Endothelial cell of umbilical vein (primary cell): ENCODE measurements around the gene SNED1. TPM values are rescaled to one million over a fixed set of nuclear protein-coding genes. Genes with fewer than 3 reads are reported as not detected.

Experiments
- BruUV-seq: library from RNA; stranded (reverse); fragments of 400-500 nt; replicated peaks from 2 replicates; lab custom pipeline; 2021; lab: Mats Ljungman, UMichigan
- CTCF ChIA-PET: fragments of 300-600, 350-600 bp; sonication (Branson Sonifier 250); formaldehyde crosslinking; loops from one replicate; lab custom pipeline; 2021; ENCODE audit warnings: antibody characterized with exemption, inconsistent platforms; lab: Charles Lee
- POLR2A ChIA-PET: fragments of 300-600, 350-600 bp; sonication (Branson Sonifier 250); formaldehyde crosslinking; loops from one replicate; lab custom pipeline; 2021; ENCODE audit warnings: antibody characterized with exemption, inconsistent platforms; lab: Charles Lee
- DNase-seq: peaks from one replicate; pipeline ENCODE4 v3.0.0-alpha.2; 2011; ENCODE audit warnings: low read depth, low spot score
- FAIRE-seq: peaks from 2 replicates; lab custom pipeline; 2011; peaks lifted over from hg19 to GRCh38; lab: Jason Lieb, UNC
- H2AFZ ChIP-seq: 2 replicates; pipeline ENCODE4 v1.6.0; 2012; ENCODE audit warnings: low read depth, low read length, control low read depth, inconsistent platforms
- H3K27ac ChIP-seq: 2 replicates; pipeline ENCODE4 v1.5.1; 2011; ENCODE audit warnings: low read depth, mild to moderate bottlenecking, control low read depth, low read length, moderate library complexity; ENCODE audit not compliant: insufficient read depth
- H3K27me3 ChIP-seq, 2 experiments: 2 replicates each; pipeline versions ENCODE4 v1.6.0 to v1.6.1; 2011; ENCODE audit warnings: low read length in 2 of 2, mixed read lengths in 1 of 2; ENCODE audit not compliant: control insufficient read depth in 2 of 2, insufficient read depth in 2 of 2
- H3K36me3 ChIP-seq, 2 experiments: 2 replicates in 1 of 2; 3 replicates in 1 of 2; pipeline ENCODE4 v1.5.1; 2011; ENCODE audit warnings: low read length in 2 of 2, mild to moderate bottlenecking in 1 of 2, moderate library complexity in 1 of 2; ENCODE audit not compliant: control insufficient read depth in 2 of 2, insufficient read depth in 2 of 2; ENCODE audit errors: extremely low read depth in 1 of 2
- H3K4me1 ChIP-seq: 3 replicates; pipeline ENCODE4 v1.5.1; 2011; ENCODE audit warnings: mild to moderate bottlenecking, low read length; ENCODE audit not compliant: control insufficient read depth, insufficient read depth; ENCODE audit errors: extremely low read depth
- H3K4me2 ChIP-seq: 2 replicates; pipeline ENCODE4 v1.6.1; 2011; ENCODE audit warnings: low read length, control low read depth, mixed read lengths; ENCODE audit not compliant: insufficient read depth
- H3K4me3 ChIP-seq, 3 experiments: fragments of 200-600 bp in 1 of 3; sonication (generic), shearing (Covaris generic) in 1 of 3; replicated peaks in 1 of 3; 2 replicates each; pipeline ENCODE4 v1.5.1; 2011 to 2016; ENCODE audit warnings: control low read depth in 3 of 3, low read length in 3 of 3, mild to moderate bottlenecking in 2 of 3, inconsistent platforms in 1 of 3, low read depth in 1 of 3, moderate library complexity in 1 of 3; ENCODE audit not compliant: insufficient read depth in 1 of 3
- H3K79me2 ChIP-seq: 2 replicates; pipeline ENCODE4 v1.6.0; 2012; ENCODE audit warnings: low read length, inconsistent platforms; ENCODE audit not compliant: control insufficient read depth, insufficient read depth
- H3K9ac ChIP-seq: replicated peaks from 2 replicates; pipeline ENCODE3; 2011; ENCODE audit warnings: low read length, control low read depth; ENCODE audit not compliant: insufficient read depth; ENCODE audit errors: extremely low read depth
- H3K9me1 ChIP-seq: replicated peaks from 3 replicates; pipeline ENCODE4 v1.6.0; 2011; ENCODE audit warnings: mild to moderate bottlenecking, low read length; ENCODE audit not compliant: control insufficient read depth, insufficient read depth; ENCODE audit errors: extremely low read depth
- H3K9me3 ChIP-seq: replicated peaks from 2 replicates; pipeline ENCODE4 v1.5.1; 2012; ENCODE audit warnings: low read length, inconsistent platforms; ENCODE audit not compliant: control insufficient read depth, insufficient read depth
- H4K20me1 ChIP-seq: replicated peaks from 2 replicates; pipeline ENCODE3; 2011; ENCODE audit warnings: mild to moderate bottlenecking, low read length; ENCODE audit not compliant: control insufficient read depth, insufficient read depth; ENCODE audit errors: extremely low read depth
- EZH2 ChIP-seq: IDR thresholded peaks from 2 replicates; pipeline ENCODE4 v1.6.1; 2012; ENCODE audit warnings: borderline replicate concordance, low read depth, mild to moderate bottlenecking, moderate library complexity, low read length, inconsistent platforms; ENCODE audit not compliant: severe bottlenecking
- FOS ChIP-seq: IDR thresholded peaks from 2 replicates; pipeline ENCODE4 v1.6.1; 2011; ENCODE audit warnings: mild to moderate bottlenecking, low read length, moderate library complexity, borderline replicate concordance; ENCODE audit not compliant: insufficient read depth
- GATA2 ChIP-seq: IDR thresholded peaks from 2 replicates; pipeline ENCODE4 v1.7.0; 2011; ENCODE audit warnings: low read depth, mild to moderate bottlenecking, moderate library complexity, mixed read lengths, low read length; ENCODE audit not compliant: insufficient read length, insufficient read depth
- JUN ChIP-seq: IDR thresholded peaks from 2 replicates; pipeline ENCODE4 v1.6.1; 2011; ENCODE audit warnings: borderline replicate concordance, low read depth; ENCODE audit not compliant: insufficient read length, insufficient read depth
- MYC ChIP-seq: IDR thresholded peaks from one replicate; pipeline ENCODE4 v1.6.1; 2011; ENCODE audit warnings: mild to moderate bottlenecking, low read depth, low read length
- POLR2A ChIP-seq: IDR thresholded peaks from 2 replicates; pipeline ENCODE4 v1.6.1; 2012; ENCODE audit warnings: low read depth, mild to moderate bottlenecking, control low read depth, low read length
- POLR2AphosphoS5 ChIP-seq: IDR thresholded peaks from 2 replicates; pipeline ENCODE4 v1.6.1; 2012; ENCODE audit warnings: low read depth, mild to moderate bottlenecking, control low read depth, low read length, moderate library complexity; ENCODE audit not compliant: insufficient read depth
- dilution Hi-C: fragments of 300-500 bp; cut with MboI; formaldehyde crosslinking; loops from one replicate; pipeline ENCODE4 v1.15.0; 2019; ENCODE audit warnings: low sequenced_read_pairs; ENCODE audit not compliant: extremely low pct_ligation_motif_present
- intact Hi-C: fragments of 100-400 bp; cut with micrococcal nuclease; formaldehyde crosslinking; loops from one replicate; pipeline ENCODE4 v1.10.0; 2022
- polyA plus RNA-seq, 4 experiments: library from polyadenylated mRNA; depleted of rRNA in 3 of 4; stranded (reverse) in 3 of 4; unstranded in 1 of 4; fragments of >200 nt; gene quantifications; 2 replicates each; pipeline versions ENCODE4 v1.2.1 to v1.2.3, GENCODE V29; 2011 to 2012; ENCODE audit warnings: missing spikeins in 1 of 4
- total RNA-seq: library from RNA; stranded (reverse); gene quantifications from 2 replicates; pipeline ENCODE4 v1.2.3, GENCODE V29; 2021
- TF ChIP-seq, protein P1 (sequence below), 2 donors: IDR thresholded peaks; 1 replicate in 1 of 2; 2 replicates in 1 of 2; pipeline ENCODE4 v1.5.1; 2011; ENCODE audit warnings: low read length in 2 of 2, mild to moderate bottlenecking in 2 of 2, moderate library complexity in 2 of 2, control low read depth in 1 of 2, inconsistent platforms in 1 of 2, low read depth in 1 of 2; ENCODE audit not compliant: insufficient read depth in 1 of 2; ENCODE audit errors: extremely low read depth in 1 of 2
- TF ChIP-seq, protein P2 (sequence below): IDR thresholded peaks from 2 replicates; pipeline ENCODE4 v1.6.1; 2011; ENCODE audit not compliant: insufficient read depth, insufficient read length

Gene SNED1
- total and polyA plus RNA-seq, 2 donors (not counting 3 experiments of a cell fraction or from before 2014, with no cell fraction given), result 14.1 to 17.2 TPM

DNA sequence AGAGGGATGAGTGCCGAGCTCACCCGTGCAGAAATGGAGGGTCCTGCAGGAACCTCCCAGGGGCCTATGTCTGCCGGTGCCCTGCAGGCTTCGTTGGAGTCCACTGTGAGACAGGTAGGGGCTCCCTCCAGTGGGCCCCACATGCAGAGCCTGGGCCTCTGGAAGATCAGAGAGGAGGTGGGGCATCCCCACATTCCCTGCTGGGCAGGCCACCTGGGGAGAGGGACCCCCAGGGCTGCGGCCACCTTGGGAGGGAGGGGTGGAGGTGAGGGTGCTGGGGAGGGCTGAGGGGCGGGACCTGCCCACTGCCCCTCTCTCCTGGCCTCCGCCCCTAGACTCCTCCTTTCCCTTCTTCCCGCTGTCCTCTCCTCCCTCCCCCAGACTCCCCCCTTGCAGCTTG lies 65.2 kb downstream of the SNED1 start:
- ChIA-PET CTCF (interaction anchor here (1.1 to 1.6 kb wide), 2 partner anchors 10 to 149 kb away, joined by 3 to 6 read pairs; no protein-coding TSS in a partner anchor), POLR2A (no interaction called here)
- intact Hi-C loops, result no loop called here
- DNase-seq (no peak), FAIRE-seq (no peak)
- H3K4me3 ChIP-seq, result no peak overlapping the region
- no peaks in the 10 kb centered on the region for H4K20me1 ChIP-seq
- H3K27me3 ChIP-seq, result no peaks in the 10 kb centered on the region
- no peaks in the 10 kb centered on the region for H3K9me3 ChIP-seq
- no TSS peak for BruUV-seq
- dilution Hi-C loops, result no loop called here
- no peak overlapping the region for H3K27ac ChIP-seq
- H3K4me1 ChIP-seq, result no peaks in the 10 kb centered on the region
- no peaks in the 10 kb centered on the region for H3K79me2 ChIP-seq
- H3K4me2 ChIP-seq, result no peak overlapping the region
- H3K36me3 ChIP-seq, result no peaks in the 10 kb centered on the region
- TF ChIP-seq EZH2, result no peak
- TF ChIP-seq MYC, result no peak
- TF ChIP-seq FOS, result no peak
- no peak for TF ChIP-seq POLR2A
- TF ChIP-seq, protein P1, sequence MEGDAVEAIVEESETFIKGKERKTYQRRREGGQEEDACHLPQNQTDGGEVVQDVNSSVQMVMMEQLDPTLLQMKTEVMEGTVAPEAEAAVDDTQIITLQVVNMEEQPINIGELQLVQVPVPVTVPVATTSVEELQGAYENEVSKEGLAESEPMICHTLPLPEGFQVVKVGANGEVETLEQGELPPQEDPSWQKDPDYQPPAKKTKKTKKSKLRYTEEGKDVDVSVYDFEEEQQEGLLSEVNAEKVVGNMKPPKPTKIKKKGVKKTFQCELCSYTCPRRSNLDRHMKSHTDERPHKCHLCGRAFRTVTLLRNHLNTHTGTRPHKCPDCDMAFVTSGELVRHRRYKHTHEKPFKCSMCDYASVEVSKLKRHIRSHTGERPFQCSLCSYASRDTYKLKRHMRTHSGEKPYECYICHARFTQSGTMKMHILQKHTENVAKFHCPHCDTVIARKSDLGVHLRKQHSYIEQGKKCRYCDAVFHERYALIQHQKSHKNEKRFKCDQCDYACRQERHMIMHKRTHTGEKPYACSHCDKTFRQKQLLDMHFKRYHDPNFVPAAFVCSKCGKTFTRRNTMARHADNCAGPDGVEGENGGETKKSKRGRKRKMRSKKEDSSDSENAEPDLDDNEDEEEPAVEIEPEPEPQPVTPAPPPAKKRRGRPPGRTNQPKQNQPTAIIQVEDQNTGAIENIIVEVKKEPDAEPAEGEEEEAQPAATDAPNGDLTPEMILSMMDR (IDR thresholded peaks at IDR 0.05; ENCODE audit: extremely low read depth in 1 of 2, insufficient read depth in 1 of 2, low read depth in 1 of 2, low read length in 2 of 2), result no peak
- TF ChIP-seq JUN, result no peak
- TF ChIP-seq, protein P2, sequence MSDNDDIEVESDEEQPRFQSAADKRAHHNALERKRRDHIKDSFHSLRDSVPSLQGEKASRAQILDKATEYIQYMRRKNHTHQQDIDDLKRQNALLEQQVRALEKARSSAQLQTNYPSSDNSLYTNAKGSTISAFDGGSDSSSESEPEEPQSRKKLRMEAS, result no peak
- TF ChIP-seq GATA2, result no peak
- no peak for TF ChIP-seq POLR2AphosphoS5
- H3K9ac ChIP-seq, result no peak overlapping the region
- no peaks in the 10 kb centered on the region for H3K9me1 ChIP-seq
- no peak overlapping the region for H2AFZ ChIP-seq
